Ovary (tissue), 9 donors: ENCODE data around the gene TMEM9. TPM values are rescaled to one million over a fixed set of nuclear protein-coding genes. Genes with fewer than 3 reads are reported as not detected.
A peak's percentile ranks its signal among the peaks of the same experiment; 100 is the strongest.

Experiments used
- DNase-seq, 5 donors: peaks; one replicate each; pipeline ENCODE4 v3.0.0-alpha.2; 2019 to 2020
- H3K27ac ChIP-seq, 2 donors: fragments of 200-600 bp; one replicate each; pipeline versions ENCODE4 v1.5.1 to v1.8.0; 2019 to 2022
- H3K27me3 ChIP-seq: fragments of 200-600 bp; one replicate; pipeline ENCODE4 v1.8.0; 2022
- H3K36me3 ChIP-seq: fragments of 200-600 bp; sonication (generic); one replicate; pipeline ENCODE4 v1.5.1; 2019
- H3K4me1 ChIP-seq: one replicate; pipeline ENCODE4 v1.8.1; 2013; ENCODE audit warnings: mild to moderate bottlenecking, moderate library complexity; ENCODE audit not compliant: insufficient read depth
- H3K4me3 ChIP-seq: fragments of 200-600 bp; sonication (generic); one replicate; pipeline ENCODE4 v1.5.1; 2017
- H3K9me3 ChIP-seq, 2 donors: fragments of 200-600 bp in 1 of 2; sonication (generic) in 1 of 2; one replicate each; pipeline versions ENCODE4 v1.5.1 to v1.8.1; 2013 to 2019; ENCODE audit warnings: mild to moderate bottlenecking in 1 of 2, moderate library complexity in 1 of 2
- CTCF ChIP-seq, 3 donors: fragments of 450-650 bp in 2 of 3; fragments of 200-600 bp in 1 of 3; IDR thresholded peaks; one replicate each; pipeline versions ENCODE4 v1.5.1 to v1.8.0; 2016 to 2022; ENCODE audit warnings: antibody characterized with exemption in 3 of 3, mild to moderate bottlenecking in 1 of 3
- EP300 ChIP-seq: sonication (generic); formaldehyde crosslinking; IDR thresholded peaks from one replicate; pipeline ENCODE4 v1.6.1; 2017; ENCODE audit warnings: antibody characterized with exemption
- POLR2A ChIP-seq: fragments of 450-650 bp; IDR thresholded peaks from one replicate; pipeline ENCODE4 v1.6.1; 2017; ENCODE audit warnings: antibody characterized with exemption, mild to moderate bottlenecking, moderate library complexity
- WGBS, 3 donors: extraction: QIAGEN DNeasy Blood & Tissue Kit in 1 of 3; methylation state at CpG; one replicate each; pipeline versions ENCODE4 v1.1.5 to v1.1.7; 2013 to 2017; 5-methylcytosine and 5-hydroxymethylcytosine counted together
- intact Hi-C, 4 donors: fragments of 100-400 bp; cut with DNase I; formaldehyde crosslinking; loops; one replicate each; pipeline versions ENCODE4 v1.11.0 to v1.15.1; 2022 to 2023
- polyA plus RNA-seq, 2 donors: library from polyadenylated mRNA; stranded (reverse); fragments of 200-250 nt in 1 of 2; fragments of 350-450 nt in 1 of 2; fragmentation: Illumina TruSeq in 1 of 2; extraction: RNeasy Lipid Tissue Mini Kit (QIAGEN cat#74804) in 1 of 2; gene quantifications; one replicate each; pipeline ENCODE4 v1.2.3, GENCODE V29; 2013 to 2014
- total RNA-seq, 7 donors: library from RNA; depleted of rRNA in 2 of 7; stranded (reverse); fragments of >200 nt in 2 of 7; fragmentation: NEBNext Ultra II Directional in 3 of 7; extraction: Animal tissue kit (Norgen Biotek cat#: 25700) in 3 of 7; gene quantifications; one replicate each; pipeline versions ENCODE4 v1.1.0 to v1.2.4, GENCODE V29; 2016 to 2023
- donor health status: DM: no; HTN: no; CAD: no; lungs with moderate emphysema.
- donor health status: DM: no; HTN: no; CAD: no.
- donor health status: Bipolar disorder and iron deficiency.
- donor health status: DM: yes; HTN: yes; CAD: no.
- donor health status: DM: no; HTN: no; CAD: no.
- donor health status: DM: yes; HTN: yes; CAD: no.

TMEM9 gene
- total and polyA plus RNA-seq, 9 donors, result 49.5 to 114 (median 88.8) TPM

GRCh38 chr1:201147396-201148015 is 6.8 kb downstream of the TMEM9 start:
- Histone ChIP-seq H3K4me1 (no peaks in the 10 kb centered on the region), H3K9me3 (no peaks in the 10 kb centered on the region), H3K27me3 (no peaks in the 10 kb centered on the region), H3K27ac (no peak overlapping the region), H3K4me3 (no peak overlapping the region), H3K36me3 (no peaks in the 10 kb centered on the region)
- intact Hi-C loops, result no loop called here
- TF ChIP-seq POLR2A, result no peak
- TF ChIP-seq EP300, result no peak
- TF ChIP-seq CTCF (IDR thresholded peaks at IDR 0.05), result no peak
- DNase-seq, result peak in 2 of 5 donors; percentile 10 to 19
- 84 to 89% (median 85%) methylated on average over 12 to 13 of the region's 13 CpGs for WGBS, 3 donors

- no peak for TF ChIP-seq EP300
- TF ChIP-seq POLR2A, result no peak
- TF ChIP-seq CTCF (IDR thresholded peaks at IDR 0.05), result no peak
- H3K27ac ChIP-seq, result no peak overlapping the region
Measured at GRCh38 chr1:201146626-201147390, 7.5 kb downstream of the TMEM9 start.

GRCh38 chr1:201145816-201146215 is 8.5 kb downstream of the TMEM9 start:
- Histone ChIP-seq H3K4me3 (no peak overlapping the region), H3K27me3 (no peaks in the 10 kb centered on the region), H3K9me3 (no peaks in the 10 kb centered on the region), H3K27ac (no peak overlapping the region), H3K36me3 (no peaks in the 10 kb centered on the region), H3K4me1 (no peaks in the 10 kb centered on the region)
- no peak for DNase-seq
- TF ChIP-seq CTCF (IDR thresholded peaks at IDR 0.05) (no peak), POLR2A (no peak), EP300 (no peak)
- intact Hi-C loops, result no loop called here
- 89 to 93% (median 91%) methylated on average over 7 of the region's 7 CpGs for WGBS, 3 donors

More at GRCh38 chr1:201146626-201147390, 7.5 kb downstream of the TMEM9 start:
- DNase-seq, result peak in 1 of 5 donors; percentile 8
- Histone ChIP-seq H3K9me3 (no peaks in the 10 kb centered on the region), H3K36me3 (no peaks in the 10 kb centered on the region), H3K4me1 (no peaks in the 10 kb centered on the region), H3K27me3 (no peaks in the 10 kb centered on the region), H3K4me3 (no peak overlapping the region)
- intact Hi-C loops, result no loop called here
- 83 to 91% (median 87%) methylated on average over 17 of the region's 17 CpGs for WGBS, 3 donors

- no peak overlapping the region for H3K4me3 ChIP-seq
- H3K27me3 ChIP-seq, result no peaks in the 10 kb centered on the region
- H3K36me3 ChIP-seq, result no peaks in the 10 kb centered on the region
- H3K4me1 ChIP-seq, result no peaks in the 10 kb centered on the region
- DNase-seq, result no peak
- no peak for TF ChIP-seq POLR2A
- no peak for TF ChIP-seq EP300
- 74 to 94% (median 79%) methylated on average over 3 of the region's 3 CpGs for WGBS, 3 donors
- no peak overlapping the region for H3K27ac ChIP-seq
- H3K9me3 ChIP-seq, result no peaks in the 10 kb centered on the region
- intact Hi-C loops, result no loop called here
Measured at GRCh38 chr1:201145132-201145531, 9.1 kb downstream of the TMEM9 start.

- Histone ChIP-seq H3K27me3 (no peaks in the 10 kb centered on the region), H3K9me3 (no peaks in the 10 kb centered on the region), H3K27ac (no peak overlapping the region), H3K4me1 (no peaks in the 10 kb centered on the region), H3K4me3 (no peak overlapping the region), H3K36me3 (no peaks in the 10 kb centered on the region)
- whole genome bisulfite sequencing, 3 donors, result 75 to 89% (median 75%) methylated on average over 5 of the region's 5 CpGs
- intact Hi-C loops, result no loop called here
- peak in 1 of 5 donors; percentile 7 for DNase-seq
- no peak for TF ChIP-seq EP300
- no peak for TF ChIP-seq POLR2A
- TF ChIP-seq CTCF (IDR thresholded peaks at IDR 0.05), result no peak
Measured at GRCh38 chr1:201144701-201145100, 9.6 kb downstream of the TMEM9 start.
